Gastroesophageal sphincter (tissue), 3 donors: ENCODE measurements around the gene KCNH1.

Source experiments
- CTCF ChIP-seq, 4 experiments: fragments of 200-600 bp in 2 of 4; fragments of 450-650 bp in 2 of 4; sonication (generic) in 1 of 4; IDR thresholded peaks; one replicate each; pipeline ENCODE4 v1.5.1; 2017 to 2019; ENCODE audit warnings: antibody characterized with exemption in 4 of 4, mild to moderate bottlenecking in 2 of 4, moderate library complexity in 2 of 4
- POLR2AphosphoS5 ChIP-seq: sonication (generic); formaldehyde crosslinking; IDR thresholded peaks from one replicate; pipeline ENCODE4 v1.6.1; 2017; ENCODE audit warnings: antibody characterized with exemption

- TF ChIP-seq POLR2AphosphoS5 (no peak), CTCF (IDR thresholded peaks at IDR 0.05) (no peak)
These were observed 500.3 kb downstream of the KCNH1 start for GRCh38 chr1:210633636-210634035.
